RPMI8226 (cell line): ENCODE measurements around the gene IGF2R.
A peak's percentile ranks its signal among the peaks of the same experiment; 100 is the strongest.

Experiments used
- DNase-seq: peaks from one replicate; pipeline ENCODE4 v3.0.0-alpha.2; 2015

IGF2R gene

DNA sequence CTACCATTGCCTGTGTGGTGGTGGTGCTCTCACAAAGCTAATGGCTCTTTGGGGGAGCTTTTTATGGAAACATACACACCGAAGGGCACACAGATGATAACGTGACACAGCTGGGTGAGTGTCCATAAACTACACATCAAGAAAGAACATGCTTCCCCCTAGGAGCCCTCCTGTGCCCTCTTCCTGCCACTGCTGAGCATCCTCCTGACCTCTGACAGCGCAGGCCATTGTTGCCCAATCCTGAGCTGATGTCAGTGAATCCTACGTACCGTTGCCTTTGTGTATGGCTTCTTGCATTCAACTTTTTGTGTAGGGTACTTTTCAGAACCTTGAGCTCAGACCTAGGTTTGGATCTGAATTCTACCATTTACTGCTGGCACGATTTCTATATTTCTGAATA is 86.9 kb downstream of the IGF2R start:
- no peak for DNase-seq

DNA sequence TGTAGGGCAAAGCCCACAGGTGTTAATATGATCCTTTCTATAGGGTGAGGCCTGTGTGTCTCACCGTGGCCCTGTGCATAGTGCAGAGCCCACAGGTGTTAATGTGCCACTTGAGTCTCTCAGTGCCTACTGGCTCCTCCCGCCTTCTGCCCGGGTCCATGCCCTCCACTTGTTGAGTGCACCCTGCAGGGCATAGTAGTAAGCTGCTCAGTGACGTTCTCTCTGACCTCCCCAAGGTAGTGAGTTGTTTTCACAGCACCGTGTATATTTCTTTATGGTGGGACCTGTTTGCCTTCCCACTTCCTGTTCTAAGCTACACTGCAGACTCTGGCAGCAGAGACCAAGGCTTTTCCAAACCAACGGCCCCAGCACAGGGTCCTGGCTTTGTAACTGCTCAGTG is 88.2 kb downstream of the IGF2R start:
- DNase-seq = no peak

DNA sequence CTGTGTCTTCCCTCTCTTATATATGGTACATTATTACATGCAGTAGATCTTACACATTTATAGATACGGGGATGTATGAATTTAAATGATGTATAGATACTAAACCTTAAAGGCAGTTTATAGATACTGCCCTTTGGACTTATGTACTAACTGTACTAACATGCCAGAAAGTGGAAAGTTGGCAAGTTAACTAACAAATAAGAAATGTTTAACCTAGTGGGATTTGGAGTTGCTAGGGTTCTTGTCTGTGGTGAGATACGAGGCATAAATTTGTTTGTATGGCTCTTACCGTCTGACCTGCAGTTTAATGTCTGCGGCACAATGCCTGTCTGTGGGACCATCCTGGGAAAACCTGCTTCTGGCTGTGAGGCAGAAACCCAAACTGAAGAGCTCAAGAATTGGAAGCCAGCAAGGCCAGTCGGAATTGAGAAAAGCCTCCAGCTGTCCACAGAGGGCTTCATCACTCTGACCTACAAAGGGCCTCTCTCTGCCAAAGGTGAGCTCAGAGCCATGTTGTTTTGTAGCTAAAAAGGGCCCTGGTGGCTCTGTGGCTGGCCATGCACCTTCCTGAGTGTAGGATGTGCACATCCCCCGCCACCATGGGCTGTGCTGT is 89.8 kb downstream of the IGF2R start:
- no peak for DNase-seq

DNA sequence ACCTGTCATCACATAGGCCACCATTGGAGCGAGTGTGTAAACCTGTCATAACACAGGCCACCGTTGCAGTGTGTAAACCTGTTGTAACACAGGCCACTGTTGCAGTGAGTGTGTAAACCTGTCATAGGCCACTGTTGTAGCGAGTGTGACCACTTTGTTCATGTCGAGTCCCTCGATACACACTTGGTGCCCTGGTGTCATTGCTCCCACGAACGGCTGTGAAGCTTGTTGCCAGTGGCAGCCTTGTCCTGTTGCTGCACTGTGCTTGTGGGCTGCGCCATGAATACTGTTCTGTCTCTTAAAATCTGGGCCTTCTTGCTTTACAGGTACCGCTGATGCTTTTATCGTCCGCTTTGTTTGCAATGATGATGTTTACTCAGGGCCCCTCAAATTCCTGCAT is 91.3 kb downstream of the IGF2R start:
- no peak for DNase-seq

DNA sequence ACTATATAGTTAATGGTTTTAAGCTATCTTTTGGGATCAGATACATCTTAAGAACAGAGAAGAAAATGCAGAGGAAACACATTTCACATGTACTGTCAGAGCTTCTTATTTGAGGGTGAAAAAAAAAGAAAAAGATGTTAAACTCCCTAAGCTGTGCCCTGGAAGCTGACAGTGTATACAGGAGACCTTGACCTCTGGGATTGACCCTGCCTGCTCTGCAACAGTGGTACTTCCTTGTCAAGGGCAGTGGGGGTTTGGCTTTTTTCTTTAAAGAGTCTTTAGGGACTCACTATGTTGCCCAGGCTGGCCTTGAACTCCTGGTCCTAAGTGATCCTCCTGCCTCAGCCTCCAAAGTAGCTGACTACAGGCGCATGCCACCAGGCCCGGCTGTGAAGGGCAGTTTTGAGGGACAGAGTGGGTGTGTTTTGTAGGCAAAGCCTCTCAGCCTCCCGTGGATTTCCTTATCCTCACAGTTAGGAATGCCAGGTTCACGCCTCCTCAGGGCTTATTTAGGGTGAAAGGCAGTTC is 92.1 kb downstream of the IGF2R start:
- DNase-seq = no peak

DNA sequence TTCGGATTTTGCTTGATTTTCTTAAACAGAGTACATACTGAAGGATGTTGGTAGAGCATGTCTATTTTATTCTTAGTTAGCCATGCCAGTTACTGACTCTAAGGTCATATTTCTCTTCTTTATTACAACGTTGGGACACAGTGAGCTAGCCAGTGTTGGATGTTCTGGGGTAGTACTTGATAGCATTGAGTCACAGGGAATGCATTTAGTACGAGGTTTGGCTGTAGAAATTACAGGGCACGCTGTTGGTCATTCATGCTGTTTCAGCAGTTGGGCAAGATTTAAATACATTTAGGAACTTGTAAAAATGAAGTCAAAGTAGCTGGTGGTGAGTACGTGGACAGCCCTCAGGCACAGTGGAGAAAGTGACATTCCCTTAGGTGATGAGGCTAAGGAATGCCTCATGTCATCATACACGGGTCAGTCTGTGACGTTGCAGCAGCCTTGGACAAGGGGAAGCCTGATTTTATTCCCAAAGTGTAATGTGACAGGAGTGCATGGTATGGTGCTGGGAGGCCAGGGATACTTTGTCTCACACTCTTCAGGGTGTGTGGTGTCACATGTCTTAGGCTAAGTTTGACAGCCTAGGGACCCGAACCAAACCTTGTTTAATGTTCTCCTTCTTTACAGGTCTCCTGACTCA is 95.0 kb downstream of the IGF2R start:
- no peak for DNase-seq

DNA sequence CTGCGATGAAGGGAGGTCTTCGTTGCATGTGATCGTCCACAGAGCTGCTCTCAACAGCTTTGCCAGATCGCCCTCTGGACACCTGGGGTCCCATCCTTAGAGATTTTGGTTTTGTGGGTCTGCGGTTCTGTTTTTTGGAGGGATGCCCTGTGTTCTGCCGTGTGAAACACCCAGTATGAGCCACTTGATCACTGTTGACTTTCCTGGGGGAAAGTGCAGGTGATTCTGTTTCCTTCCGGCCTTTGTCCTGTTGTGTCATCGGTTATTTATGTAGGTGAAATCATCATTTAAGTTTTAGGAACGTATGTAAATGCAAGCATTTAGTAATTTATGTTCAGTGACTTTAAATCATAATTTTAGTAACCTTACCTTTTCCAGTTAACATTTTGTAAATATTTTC is 96.3 kb downstream of the IGF2R start:
- no peak for DNase-seq

DNA sequence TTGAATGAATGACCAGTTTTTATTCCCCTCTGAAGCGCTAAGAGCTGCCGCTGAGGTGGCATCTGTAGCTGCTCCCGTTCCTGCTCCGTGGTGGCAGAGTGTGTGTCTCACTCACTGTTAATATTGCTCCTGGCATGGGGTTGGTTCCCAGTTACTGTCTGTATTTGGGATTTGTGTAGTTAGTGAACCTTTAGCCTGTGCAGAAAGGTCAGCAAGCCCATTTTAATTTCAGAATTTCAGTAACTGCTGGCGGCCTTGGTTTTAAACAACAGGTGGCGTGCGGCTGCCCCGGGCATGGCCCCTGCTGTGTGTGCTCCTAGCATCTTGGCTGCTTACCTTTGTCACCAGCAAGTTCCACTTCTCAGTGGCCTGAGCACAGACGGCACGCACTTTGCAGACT is 98.7 kb downstream of the IGF2R start:
- no peak for DNase-seq

DNA sequence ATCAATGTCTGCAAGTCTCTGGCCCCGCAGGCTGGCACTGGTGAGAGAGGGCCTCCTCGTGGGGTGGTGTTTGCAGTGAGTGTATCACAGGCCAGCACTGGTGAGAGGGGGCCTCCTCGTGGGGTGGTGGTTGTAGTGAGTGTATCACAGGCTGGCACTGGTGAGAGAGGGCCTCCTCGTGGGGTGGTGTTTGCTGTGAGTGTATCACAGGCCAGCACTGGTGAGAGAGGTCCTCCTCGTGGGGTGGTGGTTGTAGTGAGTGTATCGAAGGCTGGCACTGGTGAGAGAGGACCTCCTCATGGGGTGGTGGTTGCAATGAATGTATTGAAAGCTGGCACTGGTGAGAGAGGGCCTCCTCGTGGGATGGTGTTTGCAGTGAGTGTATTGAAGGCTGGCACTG is 99.5 kb downstream of the IGF2R start:
- DNase-seq = no peak

DNA sequence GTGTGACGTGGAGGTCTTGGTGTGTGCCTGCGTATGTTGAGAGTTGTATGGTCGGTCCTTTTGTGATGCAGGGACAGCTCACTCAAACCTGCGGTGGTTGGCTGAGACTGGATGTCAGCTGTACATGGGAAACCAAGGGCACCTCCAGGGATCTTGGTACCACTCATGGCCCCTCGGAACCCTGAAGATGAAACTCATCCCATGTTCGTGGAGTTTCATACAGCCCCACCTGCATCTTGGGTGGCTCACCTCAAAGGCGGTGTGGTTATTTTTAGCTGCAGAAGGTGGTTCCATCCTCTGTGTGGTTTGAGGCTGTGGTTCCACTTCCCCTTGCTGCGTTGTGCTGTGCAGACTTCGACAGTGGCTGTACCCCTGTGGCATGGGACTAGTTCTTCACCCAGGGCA is 100.2 kb downstream of the IGF2R start:
- peak; percentile 87 for DNase-seq

DNA sequence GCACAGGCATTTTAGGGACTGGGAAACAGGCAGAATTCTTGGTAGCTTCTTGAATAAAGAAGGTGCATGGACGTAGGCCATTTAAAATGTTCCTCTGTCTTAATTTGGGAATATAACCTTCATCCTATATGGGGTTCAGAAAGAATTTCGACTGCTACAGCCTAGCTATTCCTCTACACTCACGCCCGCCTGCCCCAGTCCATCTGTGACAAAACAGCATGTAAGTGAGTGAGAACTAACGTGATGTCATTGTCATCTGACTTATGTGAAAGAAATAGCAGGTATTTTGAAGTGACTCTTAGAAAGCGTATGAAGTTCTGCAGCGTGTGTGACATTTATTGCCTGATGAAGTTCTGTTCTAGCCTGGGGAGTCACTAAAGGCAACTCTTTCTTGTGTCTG is 100.6 kb downstream of the IGF2R start:
- DNase-seq = peak; percentile 11

DNA sequence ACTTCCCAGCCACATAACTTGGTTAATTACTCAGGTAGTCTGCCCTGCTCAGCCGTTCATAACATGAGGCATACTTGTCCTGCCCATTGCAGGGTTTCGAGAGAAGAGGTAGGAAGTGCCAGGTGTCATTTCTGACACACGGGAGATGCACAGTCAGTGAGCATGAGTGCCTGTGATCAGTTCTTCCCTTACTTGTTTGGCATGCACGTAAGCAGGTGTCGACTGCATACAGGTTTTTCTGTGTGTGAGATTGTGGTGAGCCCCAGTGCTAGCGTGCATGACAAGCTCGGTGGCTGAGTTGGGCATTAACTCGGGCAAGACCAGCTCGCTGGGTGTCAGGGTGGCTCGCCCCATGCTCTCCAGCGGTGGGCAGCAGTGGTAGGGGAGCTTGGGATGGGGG is 101.5 kb downstream of the IGF2R start:
- no peak for DNase-seq

DNA sequence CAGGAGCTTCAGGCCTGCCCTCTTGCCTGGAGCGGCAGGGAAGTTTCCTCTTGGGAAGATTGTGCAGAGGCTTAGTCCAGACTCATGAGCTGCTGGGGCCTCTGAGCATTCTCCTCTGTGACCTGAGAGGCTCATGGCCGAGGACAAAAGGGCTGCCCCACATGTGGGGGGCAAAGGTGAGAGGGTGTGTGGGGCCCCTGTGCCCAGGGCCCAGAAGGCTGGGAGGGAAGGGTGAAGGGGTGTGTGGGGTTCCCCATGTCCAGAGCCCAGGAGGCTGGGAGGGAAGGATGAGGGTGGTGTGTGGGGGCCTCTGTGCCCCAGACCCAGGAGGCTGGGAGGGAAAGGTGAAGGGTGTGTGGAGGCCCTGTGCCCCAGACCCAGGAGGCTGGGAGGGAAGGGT is 101.9 kb downstream of the IGF2R start:
- no peak for DNase-seq

DNA sequence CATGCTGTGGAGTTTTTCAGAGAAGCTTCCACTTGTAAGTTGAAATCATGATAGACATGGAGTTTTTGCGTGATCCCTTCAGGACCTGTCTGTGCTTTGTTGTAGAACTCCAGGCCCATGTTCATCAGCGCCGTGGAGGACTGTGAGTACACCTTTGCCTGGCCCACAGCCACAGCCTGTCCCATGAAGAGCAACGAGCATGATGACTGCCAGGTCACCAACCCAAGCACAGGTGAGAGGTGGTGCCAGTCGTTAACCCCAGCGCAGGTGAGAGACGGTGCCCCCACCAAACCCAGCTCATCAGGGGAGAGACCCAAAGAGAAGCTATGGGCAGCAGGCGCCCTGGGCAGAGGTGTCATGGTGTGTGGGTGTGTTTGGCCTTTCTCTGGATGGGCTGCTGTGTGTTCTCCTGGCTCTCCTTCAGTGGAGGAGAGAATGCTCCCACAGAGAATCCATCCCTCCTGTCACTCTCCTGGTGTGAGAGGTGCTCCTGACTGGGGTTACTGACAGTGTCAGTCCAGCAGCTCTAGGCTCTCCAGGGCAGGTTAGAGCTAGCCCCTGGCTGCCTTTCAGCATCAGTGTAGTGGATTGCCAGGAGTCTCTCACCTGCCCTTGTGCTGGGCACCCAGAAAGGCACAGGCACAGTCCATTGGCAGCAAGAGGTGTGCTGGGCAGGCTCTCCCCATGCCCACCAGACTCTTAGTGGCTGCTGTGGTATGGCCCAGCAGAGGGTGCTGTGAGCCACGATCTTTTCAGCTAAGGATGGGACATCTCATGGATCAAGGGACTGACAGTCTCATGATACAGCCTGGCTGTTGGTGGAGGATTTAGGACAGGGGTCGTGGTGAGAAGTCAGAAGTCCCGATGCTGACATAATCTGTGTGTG is 103.2 kb downstream of the IGF2R start:
- no peak for DNase-seq

DNA sequence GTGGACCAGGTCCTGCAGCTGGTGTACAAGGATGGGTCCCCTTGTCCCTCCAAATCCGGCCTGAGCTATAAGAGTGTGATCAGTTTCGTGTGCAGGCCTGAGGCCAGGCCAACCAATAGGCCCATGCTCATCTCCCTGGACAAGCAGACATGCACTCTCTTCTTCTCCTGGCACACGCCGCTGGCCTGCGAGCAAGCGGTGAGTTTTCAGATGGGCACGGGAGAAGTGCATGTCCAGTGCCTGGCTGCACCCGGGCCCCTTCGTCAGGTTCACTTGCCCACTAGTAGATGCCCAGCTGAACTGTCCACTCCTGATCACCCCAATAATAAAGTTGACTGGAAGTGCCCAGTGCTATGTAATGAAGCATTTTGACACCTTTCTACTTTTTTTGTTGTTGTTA is 104.4 kb downstream of the IGF2R start:
- no peak for DNase-seq

DNA sequence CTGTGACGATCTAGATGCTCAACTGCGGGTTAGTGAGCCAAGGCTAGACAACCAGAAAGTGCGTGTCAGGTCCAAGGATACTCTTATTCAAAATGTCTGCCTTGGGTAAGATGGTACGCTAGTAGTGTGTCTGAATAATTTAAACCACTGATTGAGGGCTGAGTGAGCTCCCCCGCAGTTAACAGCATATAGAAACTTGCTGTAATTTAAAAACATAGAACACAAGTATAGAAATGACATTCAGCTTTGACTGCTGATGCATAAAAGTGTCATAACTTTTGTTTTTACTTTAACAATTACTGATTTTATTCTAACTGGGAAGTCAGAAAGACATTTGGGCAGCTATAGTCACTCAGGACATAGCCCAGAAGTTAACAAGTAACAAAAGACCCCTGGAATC is 107.1 kb downstream of the IGF2R start:
- DNase-seq = no peak

DNA sequence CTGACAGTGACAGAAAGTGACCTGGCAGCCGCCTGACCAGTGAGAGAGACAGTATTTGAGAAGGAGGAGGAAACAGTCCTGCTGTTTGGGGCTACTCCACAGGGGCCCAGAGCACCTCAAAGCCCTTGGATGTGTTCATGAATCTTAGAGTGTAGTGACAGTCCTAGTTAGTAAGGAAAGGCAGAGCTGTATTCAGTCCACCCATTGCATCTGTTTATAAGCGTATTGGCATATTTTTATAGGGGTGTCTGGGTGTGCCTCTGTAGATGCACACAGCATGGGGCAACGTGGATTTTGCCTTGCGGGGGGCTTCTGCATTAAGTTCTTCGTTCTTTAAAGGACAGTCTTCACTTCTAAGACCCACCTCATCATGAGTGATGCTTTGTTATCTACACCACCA is 108.1 kb downstream of the IGF2R start:
- no peak for DNase-seq

DNA sequence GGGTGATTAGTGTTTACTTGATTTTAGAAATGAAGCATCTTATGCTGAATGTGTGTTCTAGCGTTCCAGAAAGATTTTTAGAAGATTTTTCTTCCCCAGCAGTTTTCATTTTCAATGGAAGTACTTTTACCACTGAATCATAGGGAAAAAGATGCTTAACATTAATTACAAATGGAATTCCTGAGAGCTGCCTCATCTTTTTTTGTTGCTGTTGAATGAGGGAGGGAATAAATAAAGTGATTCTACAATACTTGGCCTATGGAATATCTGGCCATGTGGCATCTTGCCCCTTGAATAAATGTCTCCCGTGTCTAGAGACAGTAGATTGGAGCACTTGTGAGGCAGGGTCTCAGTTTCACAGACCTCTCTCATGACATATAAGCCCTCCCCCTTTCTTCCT is 108.6 kb downstream of the IGF2R start:
- no peak for DNase-seq

DNA sequence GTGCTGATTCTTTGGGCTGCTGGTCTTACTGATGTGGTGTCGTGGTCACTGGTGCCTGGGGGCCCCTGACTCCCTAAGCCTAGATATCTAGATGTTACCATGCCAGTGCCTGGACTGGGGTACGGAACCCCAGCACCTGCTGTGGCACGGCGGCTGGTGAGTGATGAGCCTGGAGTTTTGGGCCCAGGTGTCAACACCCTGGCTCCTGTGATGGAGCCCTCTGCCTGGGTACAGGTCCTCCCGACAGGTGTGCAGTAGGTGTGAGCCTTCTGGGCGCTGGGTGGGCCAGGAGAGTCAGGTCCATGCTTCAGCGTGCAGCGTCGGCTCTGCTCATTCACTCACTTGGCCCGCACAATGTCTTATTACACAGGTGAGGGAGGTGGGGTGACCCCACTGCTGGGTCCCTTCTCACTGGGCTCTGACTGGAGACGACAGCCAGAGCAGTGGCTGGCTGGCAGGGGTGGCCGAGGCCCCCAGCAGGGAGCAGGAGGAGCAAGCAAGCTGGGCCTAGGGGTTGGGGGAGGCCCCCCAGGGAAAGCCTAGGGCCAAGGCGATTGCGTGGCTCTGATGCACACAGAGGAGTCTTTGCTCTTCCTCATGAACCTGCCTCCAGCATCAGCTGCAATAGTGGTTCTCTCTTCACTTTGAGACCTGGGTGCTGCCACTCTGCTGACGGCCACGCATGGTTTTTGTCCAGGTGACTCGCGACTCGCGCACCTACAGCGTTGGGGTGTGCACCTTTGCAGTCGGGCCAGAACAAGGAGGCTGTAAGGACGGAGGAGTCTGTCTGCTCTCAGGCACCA is 110.2 kb downstream of the IGF2R start:
- DNase-seq = no peak

DNA sequence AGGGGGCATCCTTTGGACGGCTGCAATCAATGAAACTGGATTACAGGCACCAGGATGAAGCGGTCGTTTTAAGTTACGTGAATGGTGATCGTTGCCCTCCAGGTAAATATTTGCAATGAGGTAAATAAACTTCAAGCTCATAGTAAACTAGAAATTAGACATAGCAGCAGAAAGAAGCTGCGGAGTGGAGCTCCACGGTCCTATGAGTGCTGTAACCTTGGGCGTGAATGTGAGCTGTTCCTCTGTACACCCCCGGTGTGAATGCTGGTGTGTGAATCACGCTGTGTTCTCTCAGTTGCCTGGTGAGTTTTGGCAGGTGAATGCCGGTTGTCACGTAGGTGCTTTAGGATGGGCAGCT is 110.8 kb downstream of the IGF2R start:
- no peak for DNase-seq

DNA sequence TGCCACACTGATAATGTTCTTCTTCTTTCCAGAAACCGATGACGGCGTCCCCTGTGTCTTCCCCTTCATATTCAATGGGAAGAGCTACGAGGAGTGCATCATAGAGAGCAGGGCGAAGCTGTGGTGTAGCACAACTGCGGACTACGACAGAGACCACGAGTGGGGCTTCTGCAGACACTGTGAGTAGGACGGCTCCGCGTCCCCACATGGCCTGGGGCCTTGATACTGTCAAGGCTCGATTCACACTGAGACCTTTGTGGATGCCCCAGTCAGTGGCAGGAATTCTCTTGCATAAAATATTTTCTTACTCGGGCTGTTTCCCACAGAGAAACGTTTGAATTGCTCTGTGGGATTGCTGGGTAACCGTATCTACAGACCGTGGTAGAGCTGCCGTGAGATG is 111.2 kb downstream of the IGF2R start:
- no peak for DNase-seq

DNA sequence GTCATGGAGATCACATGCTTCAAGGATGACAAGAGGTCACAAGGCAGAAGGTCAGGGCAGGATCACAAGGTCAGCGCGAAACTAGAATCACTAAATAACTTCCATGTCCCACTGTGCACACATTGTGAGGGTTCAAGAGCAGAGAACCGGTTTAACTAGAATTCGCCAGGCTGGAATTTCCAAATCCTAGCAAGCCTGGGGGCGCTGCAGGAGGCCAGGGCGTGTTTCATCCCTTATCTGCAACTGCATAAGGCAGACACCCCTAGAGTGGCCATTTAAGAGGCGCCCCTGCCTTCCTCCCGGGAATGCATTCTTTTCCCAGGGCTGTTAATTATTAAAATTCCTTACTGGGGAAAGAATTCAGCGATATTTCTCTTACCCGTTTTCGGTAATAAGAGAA is 112.5 kb downstream of the IGF2R start:
- DNase-seq = no peak

DNA sequence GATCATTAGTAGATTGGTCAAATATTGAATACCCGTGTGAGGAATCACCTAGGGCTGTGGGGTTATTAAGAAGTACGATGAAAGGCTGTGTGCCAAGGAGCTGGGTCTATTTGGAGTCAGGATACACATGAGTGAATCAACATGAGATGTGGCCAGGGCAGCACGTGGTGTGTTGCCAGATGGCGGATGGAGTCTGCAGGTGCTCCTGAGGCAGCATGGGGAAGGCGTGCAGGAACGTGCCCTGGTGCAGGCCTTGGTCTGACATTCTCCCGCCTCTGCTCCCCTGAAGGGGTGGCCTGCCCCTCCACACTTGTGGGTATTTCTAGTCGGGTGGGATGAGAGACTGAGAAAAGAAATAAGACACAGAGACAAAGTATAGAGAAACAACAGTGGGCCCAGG is 113.7 kb downstream of the IGF2R start:
- DNase-seq = no peak
